Loucy (cell line): ENCODE results near the gene BCO2.

Source experiments
- CTCF ChIP-seq: fragments of 200-600 bp; sonication (generic); conservative IDR thresholded peaks from 2 replicates; pipeline ENCODE4 v1.5.1; 2014; ENCODE audit warnings: mild to moderate bottlenecking, antibody characterized with exemption, low read length
- EZH2phosphoT487 ChIP-seq: fragments of 200-600 bp; IDR thresholded peaks from 2 replicates; pipeline ENCODE4 v1.6.1; 2018; ENCODE audit warnings: antibody characterized with exemption, mild to moderate bottlenecking, moderate library complexity, borderline replicate concordance

- TF ChIP-seq CTCF (no peak), EZH2phosphoT487 (no peak)
Measured at GRCh38 chr11:112175599-112175952, 264 bp downstream of the BCO2 start.
